ENCODE measurements around the gene PPP3CA.
"Not testable (repeated sequence)": the region's sequence is repeated elsewhere in the genome, so short reads cannot be mapped to it uniquely, and the experiment has no call there.

The PPP3CA gene

DNA sequence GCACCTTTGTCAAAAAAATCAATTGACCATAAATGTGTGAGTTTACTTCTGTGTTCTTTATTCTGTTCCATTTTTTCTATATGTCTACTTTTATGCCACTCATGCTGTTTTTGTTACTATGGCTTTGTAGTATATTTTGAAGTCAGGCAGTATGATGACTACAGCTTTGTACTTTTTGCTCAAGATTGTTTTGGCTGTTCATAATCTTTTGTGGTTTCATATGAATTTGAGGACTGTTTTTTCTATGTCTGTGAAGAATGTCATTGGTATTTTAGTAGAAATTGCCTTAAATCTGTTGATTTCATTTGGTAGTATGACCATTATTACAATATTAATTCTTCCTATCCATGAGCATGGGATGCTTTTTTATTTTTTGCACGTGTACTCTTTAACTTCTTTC, 346.8 kb downstream of the PPP3CA start:
- ChIA-PET CTCF (no interaction called here), POLR2A (interaction anchor here (0.7 kb wide), 1 partner anchor 121 kb away, joined by 3 read pairs; no protein-coding TSS in a partner anchor)
- no peak for TF ChIP-seq CTCF (IDR thresholded peaks at IDR 0.05; ENCODE audit: control extremely low read depth, extremely low read depth, low read depth, missing control alignments)
- DNase-seq (ENCODE audit: extremely low spot score) = no peak

- ChIA-PET CTCF (no interaction called here), POLR2A (no interaction called here)
- DNase-seq (ENCODE audit: extremely low spot score) = no peak
- no peak for TF ChIP-seq CTCF (IDR thresholded peaks at IDR 0.05; ENCODE audit: control extremely low read depth, extremely low read depth, low read depth, missing control alignments)
Measured at GRCh38 chr4:100995671-100996070, 351.7 kb downstream of the PPP3CA start.

DNA sequence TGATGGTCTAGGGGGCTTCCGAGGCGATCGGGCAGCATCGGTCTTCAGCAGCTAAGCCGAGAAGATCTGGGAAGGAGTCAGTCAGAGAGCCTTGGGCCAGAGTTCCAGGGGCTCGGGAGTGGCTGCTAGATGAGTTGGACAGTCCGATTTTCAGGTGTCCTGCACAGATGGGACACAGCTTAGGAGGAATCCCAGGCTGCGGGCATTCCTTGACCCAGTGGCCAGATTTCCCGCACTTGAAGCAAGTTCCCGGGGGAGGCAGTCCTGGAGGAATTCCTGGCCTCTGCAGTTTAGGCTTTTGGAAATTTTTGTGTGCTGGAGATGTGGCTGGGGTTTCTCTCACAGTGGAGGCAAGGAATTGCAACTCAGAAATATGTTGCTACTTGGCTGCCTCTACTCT, 352.3 kb downstream of the PPP3CA start:
- CTCF ChIA-PET; DNase-seq (ENCODE audit: extremely low spot score); POLR2A ChIA-PET: not testable (repeated sequence)

- CTCF ChIA-PET; DNase-seq (ENCODE audit: extremely low spot score); POLR2A ChIA-PET: not testable (repeated sequence)
Measured at GRCh38 chr4:100991332-100992069, 355.8 kb downstream of the PPP3CA start.

- ChIA-PET CTCF (no interaction called here), POLR2A (no interaction called here)
- no peak for DNase-seq (ENCODE audit: extremely low spot score)
- no peak for TF ChIP-seq CTCF (IDR thresholded peaks at IDR 0.05; ENCODE audit: control extremely low read depth, extremely low read depth, low read depth, missing control alignments)
Measured at GRCh38 chr4:100989401-100989800, 357.9 kb downstream of the PPP3CA start.

DNA sequence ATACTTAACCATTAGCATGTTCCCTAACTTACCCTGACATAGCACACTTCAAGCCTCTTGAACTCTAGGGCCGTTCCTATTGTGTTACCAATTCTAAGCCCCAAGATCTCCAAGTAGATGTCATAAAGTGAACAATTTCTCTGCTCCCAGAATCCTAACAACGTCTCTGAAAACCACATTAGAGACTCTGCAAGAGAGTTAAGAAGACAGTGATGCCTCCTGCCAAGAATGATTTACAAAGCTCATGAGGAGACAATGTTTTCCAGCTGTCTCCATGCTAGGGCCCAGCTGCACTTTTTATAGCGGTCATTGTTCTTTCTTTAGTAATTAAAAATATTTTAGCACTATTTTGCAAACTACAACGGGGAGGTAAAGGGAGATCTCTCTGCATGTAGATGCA, 358.4 kb downstream of the PPP3CA start:
- no peak for TF ChIP-seq CTCF (IDR thresholded peaks at IDR 0.05; ENCODE audit: control extremely low read depth, extremely low read depth, low read depth, missing control alignments)
- ChIA-PET POLR2A (no interaction called here), CTCF (no interaction called here)
- DNase-seq (ENCODE audit: extremely low spot score) = no peak

DNA sequence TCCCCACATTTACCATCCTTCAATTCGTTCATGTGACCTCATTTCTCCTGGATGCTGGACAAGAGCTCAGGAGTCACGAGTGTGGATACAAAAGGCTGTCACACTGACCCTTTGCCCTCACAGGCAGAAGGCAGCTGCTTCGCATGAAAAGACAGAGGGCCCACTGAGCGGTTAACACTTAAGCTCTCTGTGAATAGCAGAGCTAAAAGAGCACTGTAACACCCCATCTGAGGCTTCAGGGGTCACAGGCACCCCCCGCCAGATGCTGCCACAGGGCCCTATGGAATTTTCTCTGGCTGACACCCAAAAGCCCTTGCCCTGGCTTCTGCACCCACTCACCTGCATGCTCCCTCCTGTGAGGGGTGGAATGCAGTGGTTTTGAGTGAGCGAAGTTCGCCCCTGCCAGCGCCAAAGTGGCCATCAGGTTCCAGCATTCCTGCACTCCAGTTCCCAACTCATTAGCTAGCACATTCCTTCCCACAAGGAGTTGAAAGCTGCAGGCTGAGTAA, 360.9 kb downstream of the PPP3CA start:
- POLR2A ChIA-PET = no interaction called here
- CTCF ChIA-PET = interaction anchor here (1.3 to 1.5 kb wide), 3 partner anchors 8 to 183 kb away, joined by 3 to 5 read pairs (median 4); no protein-coding TSS in a partner anchor
- no peak for DNase-seq (ENCODE audit: extremely low spot score)
- TF ChIP-seq CTCF (IDR thresholded peaks at IDR 0.05; ENCODE audit: control extremely low read depth, extremely low read depth, low read depth, missing control alignments) = no peak

GRCh38 chr4:100985576-100985975, 361.8 kb downstream of the PPP3CA start:
- POLR2A ChIA-PET = no interaction called here
- DNase-seq (ENCODE audit: extremely low spot score) = no peak
- TF ChIP-seq CTCF (IDR thresholded peaks at IDR 0.05; ENCODE audit: control extremely low read depth, extremely low read depth, low read depth, missing control alignments) = no peak
- CTCF ChIA-PET = no interaction called here

Measured in GM10248 (cell line).